Progenitor cell of endocrine pancreas (in vitro differentiated cells): ENCODE measurements around the gene ZNF438. TPM values are rescaled to one million over a fixed set of nuclear protein-coding genes. Genes with fewer than 3 reads are reported as not detected.
"Not testable (repeated sequence)": the region's sequence is repeated elsewhere in the genome, so short reads cannot be mapped to it uniquely, and the experiment has no call there.

Experiments used
- DNase-seq: peaks from one replicate; pipeline ENCODE4 v3.0.0; 2021; ENCODE audit warnings: low spot score; ENCODE audit not compliant: unreplicated experiment
- H3K27ac Mint-ChIP-seq: 2 replicates; pipeline ENCODE4 v1.8.0; 2021; ENCODE audit warnings: mild to moderate bottlenecking, moderate library complexity, mixed read lengths
- H3K27me3 Mint-ChIP-seq: 2 replicates; pipeline ENCODE4 v1.8.0; 2021; ENCODE audit warnings: mixed read lengths
- H3K36me3 Mint-ChIP-seq: 2 replicates; pipeline ENCODE4 v1.8.0; 2022; ENCODE audit warnings: mixed read lengths; ENCODE audit not compliant: insufficient read depth
- H3K4me1 Mint-ChIP-seq: 2 replicates; pipeline ENCODE4 v1.8.0; 2021; ENCODE audit warnings: low read depth, mixed read lengths
- H3K4me3 Mint-ChIP-seq: 2 replicates; pipeline ENCODE4 v1.8.0; 2021; ENCODE audit warnings: low read depth, mild to moderate bottlenecking, moderate library complexity, mixed read lengths
- H3K9me3 Mint-ChIP-seq: 2 replicates; pipeline ENCODE4 v1.8.0; 2021; ENCODE audit warnings: low read depth, mixed read lengths
- total RNA-seq: library from RNA; stranded (reverse); gene quantifications from 2 replicates; pipeline ENCODE4 v1.2.1, GENCODE V29; 2021
- TF ChIP-seq, protein P1 (sequence below): fragments of 200-600 bp; sonication (generic); IDR thresholded peaks from one replicate; pipeline ENCODE4 v1.5.0; 2021; ENCODE audit warnings: antibody characterized with exemption, mild to moderate bottlenecking; ENCODE audit not compliant: unreplicated experiment

The ZNF438 gene
- total RNA-seq, 1 donor from 2014 or later = 6.6 TPM

DNA sequence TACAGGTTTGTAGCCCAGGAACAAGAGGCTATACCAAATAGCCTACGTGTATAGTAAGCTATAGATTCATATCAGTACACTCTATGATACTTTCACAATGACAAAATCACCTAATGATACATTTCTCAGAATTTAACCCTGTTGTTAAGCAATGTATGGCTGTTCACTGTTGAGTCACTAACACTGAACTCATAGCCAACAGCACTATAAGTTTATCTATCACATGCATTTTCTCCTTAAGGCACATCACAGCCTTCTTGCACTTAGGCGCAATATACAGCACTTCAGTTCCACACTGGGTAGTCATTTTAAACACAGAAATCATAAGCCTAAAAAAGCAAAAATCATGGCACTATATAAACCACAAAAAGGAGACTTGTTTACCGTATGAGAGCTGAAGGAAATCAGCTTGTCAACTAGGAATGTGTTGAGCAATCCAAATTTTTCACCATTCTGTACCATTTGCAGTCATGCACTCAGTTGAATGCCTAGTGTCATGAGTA, 45.6 kb downstream of the ZNF438 start:
- Mint-ChIP-seq H3K4me1 (no peaks in the 10 kb centered on the region), H3K9me3 (peaks cover 2% of the 10 kb centered on the region), H3K27me3 (no peaks in the 10 kb centered on the region), H3K4me3 (no peak overlapping the region), H3K27ac (no peak overlapping the region), H3K36me3 (peaks cover 3% of the 10 kb centered on the region)
- TF ChIP-seq, protein P1, sequence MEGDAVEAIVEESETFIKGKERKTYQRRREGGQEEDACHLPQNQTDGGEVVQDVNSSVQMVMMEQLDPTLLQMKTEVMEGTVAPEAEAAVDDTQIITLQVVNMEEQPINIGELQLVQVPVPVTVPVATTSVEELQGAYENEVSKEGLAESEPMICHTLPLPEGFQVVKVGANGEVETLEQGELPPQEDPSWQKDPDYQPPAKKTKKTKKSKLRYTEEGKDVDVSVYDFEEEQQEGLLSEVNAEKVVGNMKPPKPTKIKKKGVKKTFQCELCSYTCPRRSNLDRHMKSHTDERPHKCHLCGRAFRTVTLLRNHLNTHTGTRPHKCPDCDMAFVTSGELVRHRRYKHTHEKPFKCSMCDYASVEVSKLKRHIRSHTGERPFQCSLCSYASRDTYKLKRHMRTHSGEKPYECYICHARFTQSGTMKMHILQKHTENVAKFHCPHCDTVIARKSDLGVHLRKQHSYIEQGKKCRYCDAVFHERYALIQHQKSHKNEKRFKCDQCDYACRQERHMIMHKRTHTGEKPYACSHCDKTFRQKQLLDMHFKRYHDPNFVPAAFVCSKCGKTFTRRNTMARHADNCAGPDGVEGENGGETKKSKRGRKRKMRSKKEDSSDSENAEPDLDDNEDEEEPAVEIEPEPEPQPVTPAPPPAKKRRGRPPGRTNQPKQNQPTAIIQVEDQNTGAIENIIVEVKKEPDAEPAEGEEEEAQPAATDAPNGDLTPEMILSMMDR = no peak
- no peak for DNase-seq

DNA sequence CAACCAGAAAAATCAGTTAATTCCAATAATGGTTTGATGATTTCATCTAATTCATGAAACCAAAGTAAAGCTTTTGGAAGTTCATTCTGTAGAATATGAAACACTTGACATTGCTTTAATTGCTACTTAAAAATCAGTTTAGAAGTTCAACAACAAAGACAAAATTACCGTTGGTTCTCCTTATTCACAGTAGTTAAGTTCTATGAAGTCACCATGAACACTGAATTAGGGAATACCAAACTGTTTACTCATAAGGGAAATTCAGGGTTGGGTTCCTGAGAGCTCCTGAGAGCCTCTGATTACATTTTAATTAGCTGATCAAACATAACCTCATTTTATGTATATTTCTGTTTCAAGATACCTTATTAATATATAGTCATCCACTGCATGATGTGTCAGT, 46.2 kb downstream of the ZNF438 start:
- TF ChIP-seq, protein P1 = no peak
- H3K27ac Mint-ChIP-seq = no peak overlapping the region
- no peaks in the 10 kb centered on the region for H3K27me3 Mint-ChIP-seq
- no peak for DNase-seq
- no peaks in the 10 kb centered on the region for H3K4me1 Mint-ChIP-seq
- H3K36me3 Mint-ChIP-seq = peaks cover 3% of the 10 kb centered on the region
- H3K9me3 Mint-ChIP-seq = peaks cover 2% of the 10 kb centered on the region
- no peak overlapping the region for H3K4me3 Mint-ChIP-seq

DNA sequence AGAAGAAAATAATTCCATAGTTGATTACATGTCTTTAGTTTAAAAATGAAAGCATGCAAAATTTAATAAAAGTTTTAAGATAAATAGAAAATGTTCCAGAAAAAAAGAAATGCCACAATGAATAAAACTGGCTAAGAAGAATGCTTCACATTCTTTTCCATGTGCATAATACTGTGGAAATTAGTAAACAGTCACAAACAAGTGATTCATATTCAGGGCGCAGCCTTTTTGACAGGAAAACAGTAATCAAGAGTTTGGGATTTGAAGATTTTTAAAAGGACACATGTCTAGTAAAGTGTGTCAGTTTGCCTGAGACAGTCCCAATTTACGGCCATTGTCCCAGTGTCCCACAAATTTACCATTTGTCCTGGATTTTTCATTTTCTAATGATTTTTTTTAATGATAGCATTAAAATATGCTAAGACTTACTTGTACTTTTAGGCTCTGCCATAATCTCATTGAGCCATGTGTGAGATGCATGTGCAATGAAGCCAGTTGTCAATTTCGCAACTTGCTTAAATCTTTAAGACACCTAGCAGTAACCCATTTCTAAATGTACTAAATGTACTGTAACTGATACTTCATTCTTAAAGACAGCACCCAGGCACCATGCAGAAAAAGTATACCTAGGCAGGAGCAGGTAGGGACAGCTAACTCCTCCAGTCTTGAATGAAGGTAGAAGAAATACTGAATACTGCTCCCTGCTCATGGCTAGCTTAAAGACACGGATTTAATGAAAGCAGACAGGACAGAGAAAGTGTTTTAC, 46.9 kb downstream of the ZNF438 start:
- H3K27ac Mint-ChIP-seq = no peak overlapping the region
- H3K27me3 Mint-ChIP-seq = no peaks in the 10 kb centered on the region
- peaks cover 5% of the 10 kb centered on the region for H3K36me3 Mint-ChIP-seq
- peaks cover 5% of the 10 kb centered on the region for H3K9me3 Mint-ChIP-seq
- no peak overlapping the region for H3K4me3 Mint-ChIP-seq
- no peaks in the 10 kb centered on the region for H3K4me1 Mint-ChIP-seq
- no peak for DNase-seq
- TF ChIP-seq, protein P1 = no peak

DNA sequence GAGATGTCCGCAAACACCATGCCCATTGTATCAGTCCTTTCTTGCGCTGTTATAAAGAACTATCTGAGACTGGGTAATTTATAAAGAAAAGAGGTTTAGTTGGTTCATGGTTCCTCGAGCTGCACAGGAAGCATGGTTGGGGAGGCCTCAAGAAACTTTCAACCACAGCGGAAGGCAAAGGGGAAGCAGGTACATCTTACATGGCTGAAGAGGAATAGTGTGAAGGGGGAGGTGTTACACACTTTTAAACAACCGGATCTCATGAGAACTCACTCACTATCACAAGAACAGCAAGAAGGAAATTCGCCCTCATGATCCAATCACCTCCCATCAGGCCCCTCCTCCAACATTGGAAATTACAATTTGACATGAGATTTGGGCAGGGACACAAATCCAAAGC, 48.5 kb downstream of the ZNF438 start:
- H3K9me3 Mint-ChIP-seq, H3K4me3 Mint-ChIP-seq, H3K4me1 Mint-ChIP-seq, DNase-seq, H3K27ac Mint-ChIP-seq, H3K27me3 Mint-ChIP-seq: not testable (repeated sequence)
- peaks cover 10% of the 10 kb centered on the region for H3K36me3 Mint-ChIP-seq

DNA sequence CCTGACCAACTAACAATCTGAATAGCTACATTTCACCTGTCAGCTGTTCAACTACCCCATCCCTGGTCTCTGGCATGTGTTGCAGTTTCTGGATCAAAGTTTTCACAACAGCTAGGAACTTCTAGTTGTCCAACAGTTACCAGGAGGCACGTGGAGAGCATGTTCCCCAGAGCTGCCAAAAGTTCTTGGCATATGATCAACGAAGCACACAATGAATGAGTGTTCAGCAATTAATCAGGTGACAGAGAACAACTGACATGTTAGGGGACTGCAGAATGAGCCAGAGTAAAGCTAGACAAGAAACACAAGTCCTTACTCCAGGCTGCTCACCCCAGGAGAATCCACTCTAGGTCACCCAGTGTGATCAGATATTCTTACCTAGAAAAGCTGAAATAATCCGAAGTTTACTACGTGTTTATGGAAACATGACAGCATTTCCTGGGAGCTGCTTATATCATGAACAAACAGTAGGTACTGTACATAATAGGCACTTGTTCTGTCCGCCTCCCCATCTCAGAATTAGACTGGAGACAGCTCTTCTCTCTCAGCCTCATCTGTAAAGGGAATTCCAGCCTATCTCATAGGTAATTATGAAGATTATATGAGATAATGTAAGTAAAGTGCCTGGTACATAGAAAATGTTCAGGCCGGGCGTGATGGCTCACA, 50.6 kb downstream of the ZNF438 start:
- no peaks in the 10 kb centered on the region for H3K27me3 Mint-ChIP-seq
- no peaks in the 10 kb centered on the region for H3K4me1 Mint-ChIP-seq
- TF ChIP-seq, protein P1 = no peak
- DNase-seq = no peak
- no peak overlapping the region for H3K4me3 Mint-ChIP-seq
- H3K36me3 Mint-ChIP-seq = peaks cover 10% of the 10 kb centered on the region
- H3K9me3 Mint-ChIP-seq = peaks cover 9% of the 10 kb centered on the region
- no peak overlapping the region for H3K27ac Mint-ChIP-seq
